ENCODE measurements around the gene NPTXR.

Gene NPTXR

DNA sequence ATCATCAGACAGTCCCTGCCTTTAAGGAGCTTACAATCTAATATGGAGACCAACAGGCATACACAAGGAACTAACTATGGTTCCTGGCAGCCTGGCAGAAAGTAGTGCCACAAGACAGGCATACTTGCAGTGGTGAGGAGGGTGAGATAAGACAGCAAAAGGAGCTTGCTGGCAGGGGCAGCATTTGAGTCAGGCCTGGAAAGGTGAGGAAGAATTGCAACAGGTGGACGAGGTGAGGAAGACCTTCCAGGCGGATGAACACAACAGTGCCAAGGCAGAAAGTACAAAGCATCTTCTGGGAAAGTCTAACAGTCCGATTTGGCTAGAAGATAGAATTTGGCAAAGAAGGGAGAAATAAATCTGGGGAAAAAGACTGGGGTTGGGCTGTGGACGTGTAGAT lies 54.2 kb downstream of the NPTXR start:
- peaks cover 14% of the 10 kb centered on the region for H3K4me1 ChIP-seq (ENCODE audit: control insufficient read depth, low read length)
- no peak overlapping the region for H3K27ac ChIP-seq (ENCODE audit: low read depth, low read length)
- no peak overlapping the region for H3K4me3 ChIP-seq (ENCODE audit: low read length)
- no peaks in the 10 kb centered on the region for H4K20me1 ChIP-seq (ENCODE audit: control insufficient read depth, insufficient read depth, low read depth, low read length)
- no peaks in the 10 kb centered on the region for H3K9me3 ChIP-seq (ENCODE audit: control insufficient read depth, insufficient read depth, low read length)
- no peaks in the 10 kb centered on the region for H3K9me2 ChIP-seq (replicated peaks; ENCODE audit: control insufficient read depth, low read length)
- no peaks in the 10 kb centered on the region; the same call in 1 of the 2 replicates for H3K79me2 ChIP-seq (ENCODE audit: control insufficient read depth, low read length)
- no peaks in the 10 kb centered on the region for H3K27me3 ChIP-seq (ENCODE audit: control insufficient read depth, low read length)
- no peak overlapping the region for H3K4me2 ChIP-seq (ENCODE audit: low read length)
- no peak for TF ChIP-seq EZH2phosphoT487 (IDR thresholded peaks at IDR 0.05; ENCODE audit: borderline replicate concordance, low read length)
- TF ChIP-seq, protein P1, sequence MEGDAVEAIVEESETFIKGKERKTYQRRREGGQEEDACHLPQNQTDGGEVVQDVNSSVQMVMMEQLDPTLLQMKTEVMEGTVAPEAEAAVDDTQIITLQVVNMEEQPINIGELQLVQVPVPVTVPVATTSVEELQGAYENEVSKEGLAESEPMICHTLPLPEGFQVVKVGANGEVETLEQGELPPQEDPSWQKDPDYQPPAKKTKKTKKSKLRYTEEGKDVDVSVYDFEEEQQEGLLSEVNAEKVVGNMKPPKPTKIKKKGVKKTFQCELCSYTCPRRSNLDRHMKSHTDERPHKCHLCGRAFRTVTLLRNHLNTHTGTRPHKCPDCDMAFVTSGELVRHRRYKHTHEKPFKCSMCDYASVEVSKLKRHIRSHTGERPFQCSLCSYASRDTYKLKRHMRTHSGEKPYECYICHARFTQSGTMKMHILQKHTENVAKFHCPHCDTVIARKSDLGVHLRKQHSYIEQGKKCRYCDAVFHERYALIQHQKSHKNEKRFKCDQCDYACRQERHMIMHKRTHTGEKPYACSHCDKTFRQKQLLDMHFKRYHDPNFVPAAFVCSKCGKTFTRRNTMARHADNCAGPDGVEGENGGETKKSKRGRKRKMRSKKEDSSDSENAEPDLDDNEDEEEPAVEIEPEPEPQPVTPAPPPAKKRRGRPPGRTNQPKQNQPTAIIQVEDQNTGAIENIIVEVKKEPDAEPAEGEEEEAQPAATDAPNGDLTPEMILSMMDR (IDR thresholded peaks at IDR 0.05; ENCODE audit: low read depth, low read length, poor library complexity, severe bottlenecking): no peak
- H3F3A ChIP-seq (ENCODE audit: control insufficient read depth, insufficient read depth): no peaks in the 10 kb centered on the region
- no peaks in the 10 kb centered on the region for H3K36me3 ChIP-seq (ENCODE audit: control insufficient read depth, low read length)

DNA sequence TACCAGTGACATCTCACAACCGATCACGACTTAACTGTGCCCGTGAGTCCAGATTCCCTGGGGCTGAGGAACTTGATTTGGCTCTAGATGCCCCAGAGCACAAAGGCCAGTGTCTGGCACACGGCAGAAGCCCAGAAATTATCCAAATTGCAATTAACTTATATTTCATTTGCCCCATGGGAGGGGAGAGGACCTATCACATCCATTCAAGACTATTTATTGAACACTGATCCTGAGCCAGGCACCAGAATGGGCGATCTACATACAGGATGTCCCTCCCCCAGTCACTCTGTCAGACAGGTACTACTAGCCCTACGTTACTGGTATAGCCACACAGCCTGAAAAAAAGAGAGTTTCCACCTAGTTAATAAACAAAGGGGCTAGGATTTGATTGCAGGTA lies 55.0 kb downstream of the NPTXR start:
- Histone ChIP-seq H3K27ac (ENCODE audit: low read depth, low read length) (no peak overlapping the region), H3K9me3 (ENCODE audit: control insufficient read depth, insufficient read depth, low read length) (no peaks in the 10 kb centered on the region), H3K4me2 (ENCODE audit: low read length) (no peak overlapping the region), H3K4me1 (ENCODE audit: control insufficient read depth, low read length) (peaks cover 9% of the 10 kb centered on the region), H3K36me3 (ENCODE audit: control insufficient read depth, low read length) (no peaks in the 10 kb centered on the region), H3K4me3 (ENCODE audit: low read length) (no peak overlapping the region), H3K79me2 (ENCODE audit: control insufficient read depth, low read length) (no peaks in the 10 kb centered on the region; the same call in 1 of the 2 replicates), H3F3A (ENCODE audit: control insufficient read depth, insufficient read depth) (no peaks in the 10 kb centered on the region), H3K9me2 (replicated peaks; ENCODE audit: control insufficient read depth, low read length) (no peaks in the 10 kb centered on the region), H3K27me3 (ENCODE audit: control insufficient read depth, low read length) (no peaks in the 10 kb centered on the region), H4K20me1 (ENCODE audit: control insufficient read depth, insufficient read depth, low read depth, low read length) (no peaks in the 10 kb centered on the region)
- no peak for TF ChIP-seq EZH2phosphoT487 (IDR thresholded peaks at IDR 0.05; ENCODE audit: borderline replicate concordance, low read length)
- TF ChIP-seq, protein P1 (IDR thresholded peaks at IDR 0.05; ENCODE audit: low read depth, low read length, poor library complexity, severe bottlenecking): no peak

DNA sequence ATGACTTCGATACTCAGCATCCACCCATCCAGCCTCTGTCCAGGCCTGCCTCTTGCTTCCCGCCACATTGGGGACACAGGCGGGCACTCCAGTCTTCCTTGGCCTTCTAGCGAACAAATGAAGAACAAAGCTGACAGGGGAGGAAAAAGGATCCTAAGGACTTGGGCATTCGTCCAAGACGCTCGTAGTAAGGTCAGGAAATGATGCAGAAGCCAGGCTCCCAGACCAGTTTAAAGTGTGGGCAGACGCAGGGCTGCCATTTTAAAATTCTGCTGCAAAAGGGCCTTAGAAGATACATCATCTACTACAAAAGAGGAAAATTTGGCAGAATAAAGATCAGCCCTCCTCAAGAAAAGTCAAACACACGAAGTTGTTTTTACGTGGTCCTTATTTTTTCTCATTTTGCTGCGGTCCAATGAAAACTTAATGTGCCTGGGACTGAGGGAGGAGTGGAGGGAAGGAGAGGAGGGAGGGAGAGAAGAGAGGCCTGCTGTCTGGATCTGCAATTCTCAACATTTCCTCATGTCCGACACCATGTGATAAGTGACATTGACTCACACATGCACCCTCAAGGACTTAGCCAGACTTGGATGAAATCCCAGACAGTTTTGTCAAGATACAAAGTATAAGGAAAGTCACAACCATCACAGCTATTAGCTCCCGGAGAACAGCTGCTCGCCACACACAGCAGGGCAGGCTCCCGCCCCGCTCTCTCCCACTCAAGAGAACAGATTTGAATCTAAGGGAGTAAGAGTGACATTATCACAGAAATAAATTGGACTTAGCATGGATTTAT lies 55.6 kb downstream of the NPTXR start:
- Histone ChIP-seq H3K4me2 (ENCODE audit: low read length) (no peak overlapping the region), H3K9me2 (replicated peaks; ENCODE audit: control insufficient read depth, low read length) (no peaks in the 10 kb centered on the region), H3K27ac (ENCODE audit: low read depth, low read length) (no peak overlapping the region)

More for the DNA sequence above, 55.6 kb downstream of the NPTXR start:
- Histone ChIP-seq H3K4me1 (ENCODE audit: control insufficient read depth, low read length) (peaks cover 3% of the 10 kb centered on the region), H3F3A (ENCODE audit: control insufficient read depth, insufficient read depth) (no peaks in the 10 kb centered on the region), H4K20me1 (ENCODE audit: control insufficient read depth, insufficient read depth, low read depth, low read length) (no peaks in the 10 kb centered on the region), H3K79me2 (ENCODE audit: control insufficient read depth, low read length) (no peaks in the 10 kb centered on the region), H3K36me3 (ENCODE audit: control insufficient read depth, low read length) (no peaks in the 10 kb centered on the region), H3K9me3 (ENCODE audit: control insufficient read depth, insufficient read depth, low read length) (no peaks in the 10 kb centered on the region), H3K4me3 (ENCODE audit: low read length) (no peak overlapping the region), H3K27me3 (ENCODE audit: control insufficient read depth, low read length) (no peaks in the 10 kb centered on the region)
- TF ChIP-seq, protein P1 (IDR thresholded peaks at IDR 0.05; ENCODE audit: low read depth, low read length, poor library complexity, severe bottlenecking): no peak
- TF ChIP-seq EZH2phosphoT487 (IDR thresholded peaks at IDR 0.05; ENCODE audit: borderline replicate concordance, low read length): no peak
